ENCODE measurements around the gene DYNC2H1.

DYNC2H1 gene

GRCh38 chr11:103436131-103436770 is 327.0 kb downstream of the DYNC2H1 start:
- H3K4me3 ChIP-seq (ENCODE audit: low read depth, low read length), result no peak overlapping the region
- no peak for DNase-seq (ENCODE audit: low read depth)
- TF ChIP-seq POLR2A (IDR thresholded peaks at IDR 0.05; ENCODE audit: extremely low read depth, insufficient read length), result no peak
- TF ChIP-seq CTCF (IDR thresholded peaks at IDR 0.05; ENCODE audit: low read depth, low read length), result no peak
- TF ChIP-seq MAX (IDR thresholded peaks at IDR 0.05; ENCODE audit: low read depth, low read length), result no peak

- no peak for TF ChIP-seq CTCF (IDR thresholded peaks at IDR 0.05; ENCODE audit: low read depth, low read length)
- no peak for TF ChIP-seq MYC (IDR thresholded peaks at IDR 0.05; ENCODE audit: low read depth, low read length)
- no peak for TF ChIP-seq POLR2A (IDR thresholded peaks at IDR 0.05; ENCODE audit: extremely low read depth, insufficient read length)
These were observed 331.8 kb downstream of the DYNC2H1 start for GRCh38 chr11:103441021-103441420.

GRCh38 chr11:103448966-103449365 is 339.7 kb downstream of the DYNC2H1 start:
- H3K4me3 ChIP-seq (ENCODE audit: low read depth, low read length), result no peak overlapping the region
- DNase-seq (ENCODE audit: low read depth), result no peak
- TF ChIP-seq CTCF (IDR thresholded peaks at IDR 0.05; ENCODE audit: low read depth, low read length) (no peak), MYC (IDR thresholded peaks at IDR 0.05; ENCODE audit: low read depth, low read length) (no peak), MAX (IDR thresholded peaks at IDR 0.05; ENCODE audit: low read depth, low read length) (no peak), POLR2A (IDR thresholded peaks at IDR 0.05; ENCODE audit: extremely low read depth, insufficient read length) (no peak)

More at GRCh38 chr11:103441021-103441420, 331.8 kb downstream of the DYNC2H1 start:
- no peak overlapping the region for H3K4me3 ChIP-seq (ENCODE audit: low read depth, low read length)
- no peak for DNase-seq (ENCODE audit: low read depth)

GRCh38 chr11:103450241-103450640 is 341.0 kb downstream of the DYNC2H1 start:
- H3K4me3 ChIP-seq (ENCODE audit: low read depth, low read length), result no peak overlapping the region
- DNase-seq (ENCODE audit: low read depth), result no peak
- TF ChIP-seq MYC (IDR thresholded peaks at IDR 0.05; ENCODE audit: low read depth, low read length), result no peak
- TF ChIP-seq CTCF (IDR thresholded peaks at IDR 0.05; ENCODE audit: low read depth, low read length), result no peak
- no peak for TF ChIP-seq POLR2A (IDR thresholded peaks at IDR 0.05; ENCODE audit: extremely low read depth, insufficient read length)
- no peak for TF ChIP-seq MAX (IDR thresholded peaks at IDR 0.05; ENCODE audit: low read depth, low read length)

- no peak for DNase-seq (ENCODE audit: low read depth)
- TF ChIP-seq CTCF (IDR thresholded peaks at IDR 0.05; ENCODE audit: low read depth, low read length), result no peak
- no peak for TF ChIP-seq MYC (IDR thresholded peaks at IDR 0.05; ENCODE audit: low read depth, low read length)
- no peak for TF ChIP-seq MAX (IDR thresholded peaks at IDR 0.05; ENCODE audit: low read depth, low read length)
- TF ChIP-seq POLR2A (IDR thresholded peaks at IDR 0.05; ENCODE audit: extremely low read depth, insufficient read length), result no peak
- H3K4me3 ChIP-seq (ENCODE audit: low read depth, low read length), result no peak overlapping the region
These were observed 343.9 kb downstream of the DYNC2H1 start for GRCh38 chr11:103453126-103453525.
